NB4 (cell line): ENCODE measurements around the gene STRN4.

Experiments
- POLR2A ChIP-seq: IDR thresholded peaks from 2 replicates; pipeline ENCODE4 v1.6.1; 2011; ENCODE audit warnings: mild to moderate bottlenecking; ENCODE audit not compliant: insufficient read length; ENCODE audit errors: extremely low read depth
- TF ChIP-seq, protein P1 (sequence below): IDR thresholded peaks from one replicate; pipeline ENCODE4 v1.5.1; 2012; ENCODE audit warnings: low read depth, low read length

- TF ChIP-seq POLR2A = no peak
- TF ChIP-seq, protein P1, sequence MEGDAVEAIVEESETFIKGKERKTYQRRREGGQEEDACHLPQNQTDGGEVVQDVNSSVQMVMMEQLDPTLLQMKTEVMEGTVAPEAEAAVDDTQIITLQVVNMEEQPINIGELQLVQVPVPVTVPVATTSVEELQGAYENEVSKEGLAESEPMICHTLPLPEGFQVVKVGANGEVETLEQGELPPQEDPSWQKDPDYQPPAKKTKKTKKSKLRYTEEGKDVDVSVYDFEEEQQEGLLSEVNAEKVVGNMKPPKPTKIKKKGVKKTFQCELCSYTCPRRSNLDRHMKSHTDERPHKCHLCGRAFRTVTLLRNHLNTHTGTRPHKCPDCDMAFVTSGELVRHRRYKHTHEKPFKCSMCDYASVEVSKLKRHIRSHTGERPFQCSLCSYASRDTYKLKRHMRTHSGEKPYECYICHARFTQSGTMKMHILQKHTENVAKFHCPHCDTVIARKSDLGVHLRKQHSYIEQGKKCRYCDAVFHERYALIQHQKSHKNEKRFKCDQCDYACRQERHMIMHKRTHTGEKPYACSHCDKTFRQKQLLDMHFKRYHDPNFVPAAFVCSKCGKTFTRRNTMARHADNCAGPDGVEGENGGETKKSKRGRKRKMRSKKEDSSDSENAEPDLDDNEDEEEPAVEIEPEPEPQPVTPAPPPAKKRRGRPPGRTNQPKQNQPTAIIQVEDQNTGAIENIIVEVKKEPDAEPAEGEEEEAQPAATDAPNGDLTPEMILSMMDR = no peak
Observed at GRCh38 chr19:46697204-46697960, 48.9 kb downstream of the STRN4 start.
